GM20000 (cell line): ENCODE data around the gene ADGRV1.
"Not testable (repeated sequence)": the region's sequence is repeated elsewhere in the genome, so short reads cannot be mapped to it uniquely, and the experiment has no call there.

Experiments
- DNase-seq: peaks from one replicate; pipeline ENCODE4 v3.0.0; 2012; ENCODE audit warnings: low spot score
- TF ChIP-seq, protein P1 (sequence below): IDR thresholded peaks from 2 replicates; pipeline ENCODE4 v1.5.1; 2012; ENCODE audit warnings: mild to moderate bottlenecking, control low read depth; ENCODE audit errors: extremely low read depth, missing control alignments

The ADGRV1 gene

DNA sequence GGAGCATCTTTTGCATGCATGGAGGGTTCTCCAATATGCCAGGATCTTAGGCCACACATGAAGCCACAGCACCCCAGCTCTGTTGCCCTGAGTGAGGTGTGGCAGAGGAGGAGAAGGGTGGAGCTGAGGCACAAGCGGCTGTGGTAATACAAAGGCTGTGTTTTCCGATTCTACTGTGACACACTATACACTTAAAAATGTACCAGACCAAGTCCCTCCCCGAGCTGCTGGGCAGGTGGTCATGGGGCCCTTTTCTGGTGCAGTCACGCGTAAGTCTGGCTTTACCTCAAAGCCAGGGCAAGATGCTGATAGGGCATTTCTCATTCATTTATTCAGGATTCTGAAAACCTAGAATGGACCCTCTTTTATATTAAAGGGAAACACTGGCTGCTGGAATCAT is 3.7 kb downstream of the ADGRV1 start:
- TF ChIP-seq, protein P1, sequence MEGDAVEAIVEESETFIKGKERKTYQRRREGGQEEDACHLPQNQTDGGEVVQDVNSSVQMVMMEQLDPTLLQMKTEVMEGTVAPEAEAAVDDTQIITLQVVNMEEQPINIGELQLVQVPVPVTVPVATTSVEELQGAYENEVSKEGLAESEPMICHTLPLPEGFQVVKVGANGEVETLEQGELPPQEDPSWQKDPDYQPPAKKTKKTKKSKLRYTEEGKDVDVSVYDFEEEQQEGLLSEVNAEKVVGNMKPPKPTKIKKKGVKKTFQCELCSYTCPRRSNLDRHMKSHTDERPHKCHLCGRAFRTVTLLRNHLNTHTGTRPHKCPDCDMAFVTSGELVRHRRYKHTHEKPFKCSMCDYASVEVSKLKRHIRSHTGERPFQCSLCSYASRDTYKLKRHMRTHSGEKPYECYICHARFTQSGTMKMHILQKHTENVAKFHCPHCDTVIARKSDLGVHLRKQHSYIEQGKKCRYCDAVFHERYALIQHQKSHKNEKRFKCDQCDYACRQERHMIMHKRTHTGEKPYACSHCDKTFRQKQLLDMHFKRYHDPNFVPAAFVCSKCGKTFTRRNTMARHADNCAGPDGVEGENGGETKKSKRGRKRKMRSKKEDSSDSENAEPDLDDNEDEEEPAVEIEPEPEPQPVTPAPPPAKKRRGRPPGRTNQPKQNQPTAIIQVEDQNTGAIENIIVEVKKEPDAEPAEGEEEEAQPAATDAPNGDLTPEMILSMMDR: no peak
- no peak for DNase-seq

DNA sequence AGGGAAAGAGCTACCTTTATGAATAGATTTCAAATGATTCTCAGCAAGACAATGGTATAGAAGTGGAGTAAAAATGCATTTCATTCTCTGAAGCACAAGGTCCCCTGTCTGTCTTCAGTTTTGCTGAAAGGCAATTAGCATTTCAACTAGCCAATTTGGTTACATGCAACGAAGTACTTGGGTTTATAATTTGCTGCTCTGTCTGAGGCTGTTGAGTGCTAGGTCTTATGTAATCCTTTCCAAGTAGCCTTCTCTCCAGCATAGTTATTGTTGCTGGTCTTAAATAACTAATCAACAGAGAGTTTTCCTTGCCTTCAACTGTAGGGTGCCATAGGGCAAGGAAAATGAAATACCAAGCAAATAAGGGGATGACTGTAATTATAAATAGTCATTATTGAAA is 4.5 kb downstream of the ADGRV1 start:
- no peak for DNase-seq

GRCh38 chr5:90565491-90565890 is 6.9 kb downstream of the ADGRV1 start:
- TF ChIP-seq, protein P1: no peak
- DNase-seq: no peak

More for the DNA sequence above, 4.5 kb downstream of the ADGRV1 start:
- TF ChIP-seq, protein P1: no peak

- TF ChIP-seq, protein P1: no peak
- no peak for DNase-seq
These were observed 10.5 kb downstream of the ADGRV1 start for GRCh38 chr5:90569084-90569483.

DNA sequence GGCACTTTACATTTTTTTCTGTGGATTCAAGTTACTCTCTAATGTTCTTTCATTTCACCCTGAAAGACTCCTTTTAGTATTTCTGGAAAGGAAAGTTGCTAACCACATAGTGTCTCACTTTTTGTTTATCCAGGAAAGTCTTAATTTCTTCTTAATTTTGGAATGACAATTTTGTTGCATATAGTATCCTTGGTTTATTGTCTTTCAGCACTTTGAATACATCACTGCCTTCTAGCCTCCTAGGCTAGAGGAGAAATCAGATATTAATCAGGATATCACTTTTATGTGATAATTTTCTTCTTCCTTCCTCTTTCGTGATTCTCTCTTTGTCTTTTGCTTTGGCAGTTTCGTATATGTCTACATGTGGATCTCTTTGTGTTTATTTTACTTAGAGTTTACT is 11.4 kb downstream of the ADGRV1 start:
- TF ChIP-seq, protein P1: no peak

DNA sequence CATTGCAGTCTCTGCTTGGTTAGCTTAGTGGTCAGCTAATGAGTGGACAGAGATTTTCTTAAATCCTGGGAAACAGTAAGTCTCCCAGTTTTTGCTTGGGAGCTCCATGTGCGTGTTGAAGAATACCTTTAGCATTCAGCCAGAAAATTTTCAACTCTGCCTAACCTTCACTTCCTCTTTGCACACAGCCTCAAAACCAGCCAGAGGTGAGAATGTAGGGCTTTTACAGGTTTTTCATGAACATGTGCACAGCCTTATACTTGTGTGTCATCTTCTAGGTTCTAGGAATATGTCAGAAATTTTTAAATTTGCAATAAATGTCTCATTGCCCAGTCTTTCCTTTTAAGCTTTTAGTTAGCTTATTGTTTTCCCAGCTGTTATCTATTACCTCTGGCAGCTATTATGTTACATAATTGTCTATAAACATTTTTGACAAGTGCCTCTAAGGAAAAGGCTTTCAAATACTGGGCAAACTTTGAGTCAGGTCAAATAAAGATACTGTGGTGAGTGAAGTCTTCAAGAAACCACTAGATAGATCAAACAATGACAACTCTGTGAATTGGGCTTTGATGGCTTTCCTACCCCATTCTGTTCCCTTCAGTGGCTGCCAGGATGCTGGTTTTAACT is 12.7 kb downstream of the ADGRV1 start:
- DNase-seq: no peak

More for the DNA sequence above, 11.4 kb downstream of the ADGRV1 start:
- no peak for DNase-seq

GRCh38 chr5:90575712-90576111 is 17.1 kb downstream of the ADGRV1 start:
- TF ChIP-seq, protein P1: no peak
- no peak for DNase-seq

More for the DNA sequence above, 12.7 kb downstream of the ADGRV1 start:
- TF ChIP-seq, protein P1: no peak

- DNase-seq: not testable (repeated sequence)
These were observed 18.0 kb downstream of the ADGRV1 start for GRCh38 chr5:90576566-90576965.

GRCh38 chr5:90579905-90580304 is 21.3 kb downstream of the ADGRV1 start:
- DNase-seq: not testable (repeated sequence)
